Rectal smooth muscle tissue (tissue), 1 donor: Measurements from ENCODE around the gene LRP1.

ENCODE experiments used
- H3K27ac ChIP-seq: one replicate; pipeline ENCODE4 v1.7.0; 2013; ENCODE audit warnings: low read depth, low read length, inconsistent platforms
- H3K27me3 ChIP-seq: one replicate; pipeline ENCODE4 v1.7.0; 2013; ENCODE audit warnings: low read length; ENCODE audit not compliant: control insufficient read depth, insufficient read depth
- H3K36me3 ChIP-seq: one replicate; pipeline ENCODE4 v1.7.0; 2013; ENCODE audit warnings: low read length; ENCODE audit not compliant: control insufficient read depth, insufficient read depth
- H3K4me1 ChIP-seq: one replicate; pipeline ENCODE4 v1.7.0; 2013; ENCODE audit warnings: low read length; ENCODE audit not compliant: control insufficient read depth, insufficient read depth
- H3K4me3 ChIP-seq: one replicate; pipeline ENCODE4 v1.7.0; 2013; ENCODE audit warnings: low read length
- H3K9ac ChIP-seq: one replicate; pipeline ENCODE4 v1.7.0; 2013; ENCODE audit warnings: low read length

The LRP1 gene

DNA sequence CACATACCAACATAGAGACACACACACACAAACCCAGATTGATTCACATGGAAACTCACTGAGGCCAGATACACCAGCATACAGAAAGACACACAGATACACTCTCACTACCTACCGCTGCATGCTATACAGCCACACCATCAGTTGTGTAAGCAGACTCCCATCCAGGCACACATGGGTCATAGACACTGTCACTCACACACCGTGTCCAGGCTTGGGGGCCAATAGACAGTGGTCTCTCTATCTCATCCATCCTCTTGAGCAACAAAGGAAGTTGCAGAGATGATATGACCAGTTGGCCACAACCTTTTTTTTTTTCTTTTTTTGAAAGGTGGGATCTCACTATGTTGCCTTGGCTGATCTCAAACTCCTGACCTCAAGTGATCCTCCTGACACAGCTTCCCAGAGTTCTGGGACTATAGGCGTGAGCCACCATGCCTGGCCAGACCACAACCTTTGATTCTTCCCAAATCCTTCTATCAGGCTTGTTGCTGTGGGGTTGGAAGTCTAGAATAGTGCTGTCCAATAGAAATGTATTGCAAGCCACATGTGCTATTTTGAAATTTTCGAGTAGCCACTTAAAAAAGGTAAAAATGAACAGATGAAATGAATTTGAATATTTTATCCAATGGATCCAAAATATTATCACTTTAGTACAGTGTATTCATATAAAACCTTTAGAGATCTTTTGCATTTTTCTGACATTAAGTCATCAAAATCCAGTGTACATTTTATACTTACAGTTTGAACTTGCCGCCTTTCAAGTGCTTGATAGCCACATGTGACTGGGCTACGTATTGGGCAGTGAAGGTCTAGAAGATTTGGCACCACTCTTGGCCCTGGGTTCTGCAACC is 11.7 kb downstream of the LRP1 start:
- Histone ChIP-seq H3K4me3 (no peak overlapping the region), H3K4me1 (peaks cover 8% of the 10 kb centered on the region), H3K9ac (no peak overlapping the region), H3K27ac (no peak overlapping the region), H3K36me3 (peaks cover 25% of the 10 kb centered on the region), H3K27me3 (no peaks in the 10 kb centered on the region)

DNA sequence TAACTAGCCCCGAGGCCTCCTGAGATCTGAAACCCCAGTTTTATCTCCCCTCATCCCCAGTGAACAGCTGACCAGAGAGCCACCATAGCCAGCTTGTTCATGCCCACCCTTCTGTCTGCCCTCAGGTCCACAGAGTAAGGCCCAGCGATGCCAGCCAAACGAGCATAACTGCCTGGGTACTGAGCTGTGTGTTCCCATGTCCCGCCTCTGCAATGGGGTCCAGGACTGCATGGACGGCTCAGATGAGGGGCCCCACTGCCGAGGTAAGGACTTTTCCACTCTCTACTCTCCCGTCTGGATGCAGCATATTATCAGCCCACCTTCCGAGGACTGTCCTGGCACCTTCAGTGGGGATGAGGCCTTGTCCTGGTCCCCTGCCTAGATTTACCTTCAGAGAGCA is 13.0 kb downstream of the LRP1 start:
- H3K4me1 ChIP-seq, result no peaks in the 10 kb centered on the region
- no peak overlapping the region for H3K27ac ChIP-seq
- H3K4me3 ChIP-seq, result no peak overlapping the region
- no peaks in the 10 kb centered on the region for H3K27me3 ChIP-seq
- no peak overlapping the region for H3K9ac ChIP-seq
- peaks cover 35% of the 10 kb centered on the region for H3K36me3 ChIP-seq

DNA sequence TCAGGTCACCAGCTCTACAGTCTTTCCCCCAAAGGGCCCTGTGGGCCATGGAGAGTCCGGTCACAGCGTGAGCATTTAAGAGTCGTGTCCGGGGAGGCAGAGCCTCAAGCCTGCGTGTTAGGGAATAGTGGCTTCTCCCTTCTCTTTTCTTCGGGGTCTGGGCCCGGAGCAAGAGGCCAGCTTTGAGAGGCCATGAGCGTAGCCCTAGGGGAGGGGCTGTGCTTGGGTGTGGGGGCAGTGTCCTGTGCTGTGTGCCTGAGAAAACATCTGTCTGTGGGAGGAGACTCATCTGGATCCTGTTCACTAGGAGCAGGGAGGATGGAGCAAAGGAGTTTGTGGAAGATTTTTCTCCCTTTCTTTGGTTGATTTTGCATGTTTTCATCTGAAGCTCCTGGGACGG is 13.8 kb downstream of the LRP1 start:
- Histone ChIP-seq H3K27ac (no peak overlapping the region), H3K4me1 (no peaks in the 10 kb centered on the region)

DNA sequence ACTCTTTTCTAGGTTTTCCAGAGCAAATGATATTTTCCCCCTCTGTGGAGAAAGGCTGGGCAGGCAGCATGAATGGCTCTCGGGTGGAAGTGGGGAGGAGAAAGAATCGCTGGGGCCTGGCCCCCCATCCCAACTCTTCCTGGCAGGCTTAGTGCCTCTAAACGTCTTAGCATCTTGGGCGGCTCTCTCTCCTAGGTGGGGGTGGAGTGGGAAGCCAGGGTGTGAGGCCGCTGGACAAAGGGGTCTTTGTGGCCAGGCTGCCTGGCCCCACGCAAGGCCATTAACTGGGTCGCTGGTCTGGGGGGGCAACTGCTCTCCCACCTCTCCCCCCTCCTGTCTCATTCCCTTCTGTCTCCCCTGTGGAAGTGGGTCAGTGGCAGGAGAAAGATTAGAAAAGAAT is 14.4 kb downstream of the LRP1 start:
- Histone ChIP-seq H3K36me3 (peaks cover 35% of the 10 kb centered on the region), H3K4me1 (no peaks in the 10 kb centered on the region), H3K9ac (no peak overlapping the region), H3K27me3 (no peaks in the 10 kb centered on the region), H3K27ac (peak overlapping the region; percentile 13), H3K4me3 (no peak overlapping the region)

More for the DNA sequence above, 13.8 kb downstream of the LRP1 start:
- no peak overlapping the region for H3K9ac ChIP-seq
- no peaks in the 10 kb centered on the region for H3K27me3 ChIP-seq
- H3K4me3 ChIP-seq, result no peak overlapping the region
- H3K36me3 ChIP-seq, result peaks cover 35% of the 10 kb centered on the region

DNA sequence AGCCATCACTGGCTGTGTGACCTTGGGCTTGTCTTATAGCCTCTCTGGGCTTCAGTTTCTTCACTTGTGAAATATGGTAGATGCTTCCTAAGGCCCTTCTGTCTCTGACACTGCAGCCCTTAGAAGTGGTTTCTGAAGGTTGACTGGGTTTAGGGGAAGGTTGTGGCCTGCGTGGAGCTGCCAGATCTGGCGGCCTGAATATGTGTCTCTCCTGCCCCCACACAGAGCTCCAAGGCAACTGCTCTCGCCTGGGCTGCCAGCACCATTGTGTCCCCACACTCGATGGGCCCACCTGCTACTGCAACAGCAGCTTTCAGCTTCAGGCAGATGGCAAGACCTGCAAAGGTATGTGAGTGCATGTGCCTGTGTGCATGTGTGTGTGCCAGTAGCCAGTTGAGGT is 15.2 kb downstream of the LRP1 start:
- H3K9ac ChIP-seq, result no peak overlapping the region
- no peaks in the 10 kb centered on the region for H3K27me3 ChIP-seq
- peaks cover 35% of the 10 kb centered on the region for H3K36me3 ChIP-seq
- H3K4me3 ChIP-seq, result no peak overlapping the region
- H3K27ac ChIP-seq, result no peak overlapping the region
- no peaks in the 10 kb centered on the region for H3K4me1 ChIP-seq

DNA sequence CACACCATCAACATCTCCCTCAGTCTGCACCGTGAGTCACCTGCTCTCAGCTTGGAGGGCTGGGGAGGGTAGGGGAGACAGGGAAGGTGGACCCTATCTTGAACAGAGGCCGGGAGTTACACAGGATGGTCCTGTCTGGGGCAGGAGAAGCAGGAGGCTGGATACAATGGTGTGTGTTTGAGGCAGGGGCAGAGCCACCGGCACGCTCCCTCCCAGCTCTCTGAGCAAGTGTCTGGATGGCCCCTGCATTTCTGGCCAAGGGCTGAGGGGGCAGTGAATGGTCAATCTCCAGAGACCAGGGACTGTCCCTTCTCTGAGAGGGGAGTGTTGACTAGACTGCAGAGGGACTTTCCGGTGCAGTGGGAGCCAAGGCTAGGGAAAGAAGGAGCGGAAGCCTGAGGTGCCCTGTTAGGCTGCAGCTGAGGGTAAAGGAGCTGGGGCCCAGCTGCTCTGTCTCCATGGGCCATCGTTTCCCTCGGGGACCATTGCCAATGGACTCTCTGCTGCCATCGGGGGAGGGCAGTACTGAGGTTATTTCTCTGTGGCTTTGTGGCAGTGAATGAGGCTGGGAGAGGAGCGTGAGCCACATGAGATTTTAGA is 17.3 kb downstream of the LRP1 start:
- Histone ChIP-seq H3K36me3 (peaks cover 31% of the 10 kb centered on the region), H3K4me3 (no peak overlapping the region), H3K9ac (no peak overlapping the region), H3K4me1 (peaks cover 3% of the 10 kb centered on the region), H3K27me3 (no peaks in the 10 kb centered on the region), H3K27ac (no peak overlapping the region)

DNA sequence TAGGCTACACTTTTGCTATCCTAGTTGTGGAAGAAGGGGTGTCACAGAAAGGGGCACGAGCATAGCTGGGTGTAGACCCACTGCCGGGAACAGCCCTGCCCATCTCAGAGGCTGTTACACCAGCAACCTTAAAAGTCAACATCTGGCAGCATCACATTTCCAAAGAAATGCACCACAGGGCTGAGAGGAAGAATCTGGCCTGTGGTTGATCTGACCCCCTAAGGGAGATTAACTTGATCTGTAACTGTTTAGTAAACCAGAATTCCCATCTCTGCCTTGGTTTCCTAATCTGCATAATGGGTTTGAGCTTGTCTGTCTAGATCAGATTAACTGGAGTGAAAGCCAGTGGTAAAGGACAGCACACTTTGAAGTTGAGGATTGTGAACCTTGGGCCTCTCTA is 17.8 kb downstream of the LRP1 start:
- H3K4me3 ChIP-seq, result no peak overlapping the region
- no peak overlapping the region for H3K9ac ChIP-seq
- H3K4me1 ChIP-seq, result peaks cover 8% of the 10 kb centered on the region
- no peaks in the 10 kb centered on the region for H3K27me3 ChIP-seq
- H3K36me3 ChIP-seq, result peaks cover 31% of the 10 kb centered on the region
- no peak overlapping the region for H3K27ac ChIP-seq

DNA sequence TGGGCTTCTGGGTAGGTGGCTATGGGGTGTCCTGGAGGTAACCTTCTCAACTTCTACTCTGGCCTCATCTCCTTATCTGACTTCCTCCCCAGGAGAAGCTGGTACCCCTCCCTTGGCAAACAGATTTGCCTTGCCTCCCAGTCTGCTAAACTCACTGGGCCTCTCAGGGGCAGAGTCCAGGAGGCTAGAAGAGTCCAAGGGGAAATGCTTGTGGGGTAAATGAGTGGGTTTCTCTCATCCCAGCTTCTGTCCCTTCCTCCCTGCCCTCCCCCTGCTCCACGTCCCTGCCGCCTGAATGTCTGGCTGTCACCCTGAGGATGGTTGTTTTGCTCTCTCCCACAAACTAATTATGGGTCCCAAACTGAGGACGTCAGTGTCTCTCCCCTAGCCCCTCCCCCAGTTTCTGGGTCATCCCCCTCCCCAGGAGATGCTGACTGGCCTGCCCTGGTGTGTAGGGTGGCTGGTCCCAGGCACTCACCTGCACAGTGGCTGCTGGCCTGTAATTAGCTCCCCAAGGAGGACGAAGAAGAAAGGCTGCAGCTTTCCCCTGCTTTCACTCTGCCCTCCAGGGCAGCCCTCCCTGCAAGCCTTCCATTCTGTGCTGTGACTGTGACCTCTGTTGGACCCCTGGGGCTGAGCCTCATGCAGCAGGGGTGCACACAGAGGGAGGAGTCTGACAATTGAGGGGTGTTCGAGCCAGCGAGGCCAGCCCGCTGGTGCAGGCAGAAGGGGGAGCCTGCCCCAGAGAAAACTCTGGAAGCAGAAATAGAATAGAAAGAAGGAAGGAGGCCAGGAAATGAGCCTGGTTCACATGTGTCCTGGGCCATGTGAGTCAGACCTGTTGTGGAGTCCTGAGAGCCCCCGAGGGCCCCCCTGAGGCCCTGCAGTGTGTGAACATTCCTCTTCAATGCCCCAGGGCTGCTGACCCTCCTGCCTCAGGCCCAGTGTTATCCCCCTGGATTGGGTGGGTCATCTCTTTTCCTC is 19.0 kb downstream of the LRP1 start, which contains the start of gene LRP1-AS:
TSS of gene LRP1-AS (minus strand) at position 659 of the 984 bp plus-strand sequence.
- Histone ChIP-seq H3K27me3 (no peaks in the 10 kb centered on the region), H3K27ac (peak within 1 kb of the TSS; percentile 4), H3K4me3 (peak within 1 kb of the TSS; percentile 28), H3K36me3 (peaks cover 23% of the 10 kb centered on the region), H3K9ac (no peak within 1 kb of the TSS), H3K4me1 (peaks cover 18% of the 10 kb centered on the region)

DNA sequence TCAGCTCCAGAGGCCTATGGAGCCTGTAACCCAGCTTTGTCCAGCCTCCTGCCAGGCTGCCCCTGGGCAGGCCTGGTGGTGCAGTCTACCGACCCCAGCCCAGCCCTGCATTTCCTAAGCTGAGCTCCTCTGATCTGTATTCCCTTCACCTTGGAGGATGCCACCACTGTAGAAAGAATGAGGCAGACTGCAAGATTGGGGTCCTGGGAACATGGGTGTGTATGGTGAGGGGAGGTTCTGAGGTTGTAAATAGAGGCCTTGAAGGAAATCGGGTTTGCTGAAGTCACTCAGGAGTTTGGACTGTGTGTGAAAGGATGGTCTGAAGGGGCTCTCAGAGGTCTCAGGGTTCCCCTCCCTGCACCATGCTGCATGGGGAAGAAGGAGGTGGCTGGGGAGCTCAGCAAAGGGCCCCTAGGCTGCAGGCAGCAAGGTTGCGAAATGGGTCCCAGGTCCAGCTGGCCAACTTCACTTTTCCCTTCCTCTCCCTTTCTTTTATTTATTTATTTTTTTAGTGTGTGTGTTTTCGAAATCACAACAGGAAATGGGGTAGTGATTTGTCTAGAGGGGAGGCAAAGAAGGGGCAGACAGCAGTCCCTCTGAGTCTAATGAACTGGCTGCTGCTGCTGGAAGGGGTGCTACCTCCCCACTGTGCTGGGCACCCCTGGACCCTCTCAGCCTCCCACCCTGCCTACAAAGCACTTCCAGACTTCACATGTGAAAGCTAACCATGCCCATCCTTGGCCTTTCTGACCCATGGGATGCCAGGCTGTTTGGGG is 20.4 kb downstream of the LRP1 start:
- peaks cover 25% of the 10 kb centered on the region for H3K4me1 ChIP-seq
- no peaks in the 10 kb centered on the region for H3K27me3 ChIP-seq
- peak overlapping the region; percentile 71 for H3K27ac ChIP-seq
- peak overlapping the region; percentile 7 for H3K4me3 ChIP-seq
- H3K36me3 ChIP-seq, result peaks cover 15% of the 10 kb centered on the region
- H3K9ac ChIP-seq, result no peak overlapping the region

DNA sequence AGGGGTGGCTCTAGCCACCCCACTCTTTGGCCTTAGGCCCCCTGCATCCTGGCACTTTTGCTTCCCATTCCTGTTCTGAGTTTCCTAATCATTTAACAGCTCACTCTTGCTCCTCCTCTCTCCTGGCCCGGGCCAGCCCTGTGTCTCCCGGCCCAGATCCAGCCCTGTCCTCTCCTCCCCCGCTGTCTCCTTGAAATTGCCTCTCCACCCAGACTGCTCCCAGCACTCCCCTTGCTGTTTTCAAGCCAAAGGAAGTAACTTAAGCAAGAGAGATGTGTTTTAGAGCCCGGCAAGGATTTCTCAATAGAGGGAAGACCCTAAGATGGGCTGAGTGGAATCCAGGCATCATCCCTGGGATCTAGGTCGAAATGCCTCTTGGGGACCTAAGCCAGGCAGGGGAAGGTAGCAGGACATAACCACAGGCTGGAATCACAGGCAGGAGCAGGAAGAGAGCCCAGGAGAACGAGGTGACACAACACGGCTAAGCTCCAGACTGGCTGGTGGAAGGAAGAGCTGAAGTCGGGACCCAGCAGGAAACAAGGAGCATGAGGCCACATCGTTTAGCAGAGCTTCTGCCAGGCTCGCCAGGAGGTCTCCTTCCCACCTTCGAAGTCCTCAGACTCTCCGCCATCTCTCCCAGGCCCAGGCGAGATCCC is 21.1 kb downstream of the LRP1 start:
- no peaks in the 10 kb centered on the region for H3K27me3 ChIP-seq
- H3K27ac ChIP-seq, result peak overlapping the region; percentile 71
- H3K36me3 ChIP-seq, result peaks cover 18% of the 10 kb centered on the region
- H3K9ac ChIP-seq, result no peak overlapping the region
- H3K4me3 ChIP-seq, result peak overlapping the region; percentile 7
- H3K4me1 ChIP-seq, result peaks cover 25% of the 10 kb centered on the region

DNA sequence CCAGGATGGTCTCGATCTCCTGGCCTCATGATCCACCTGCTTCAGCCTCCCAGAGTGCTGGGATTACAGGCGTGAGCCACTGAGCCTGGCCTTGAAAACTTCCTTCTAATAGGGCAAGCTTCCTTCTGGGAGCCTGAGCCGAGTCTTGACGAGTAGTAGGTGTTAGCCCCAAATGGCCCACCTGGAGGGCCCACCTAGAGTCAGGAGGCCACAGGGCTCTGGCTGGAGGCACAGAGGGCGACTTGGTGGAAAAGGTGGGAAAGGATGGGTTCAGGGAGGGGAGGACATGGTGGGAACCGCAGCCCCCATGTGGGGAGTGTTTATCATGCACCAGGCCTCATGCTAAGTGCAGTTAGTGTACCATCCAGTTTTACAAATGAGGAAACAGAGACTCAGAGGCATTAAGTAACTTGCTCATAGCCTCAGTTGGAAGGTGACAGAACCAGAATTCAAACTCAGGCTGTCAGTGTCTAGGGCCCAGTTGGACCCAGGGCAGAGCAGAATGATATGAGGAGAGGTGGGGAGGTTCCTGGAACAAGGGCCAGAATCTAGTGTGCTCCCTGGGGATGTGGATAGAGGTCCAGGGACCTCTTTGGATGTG is 22.2 kb downstream of the LRP1 start:
- H3K27me3 ChIP-seq, result no peaks in the 10 kb centered on the region
- no peak overlapping the region for H3K4me3 ChIP-seq
- peaks cover 18% of the 10 kb centered on the region for H3K36me3 ChIP-seq
- H3K4me1 ChIP-seq, result peaks cover 25% of the 10 kb centered on the region
- H3K27ac ChIP-seq, result peak overlapping the region; percentile 32
- no peak overlapping the region for H3K9ac ChIP-seq
